Activated CD4-positive, alpha-beta T cell treated with anti-CD3 and anti-CD28 coated beads, Interleukin-2, Interleukin-6, amounts not matched to agents 100 ng/mL and 50 ng/mL, durations not matched to agents 16 hours and 8 hours (primary cell): Measurements from ENCODE around the gene OTUB1.
"Not testable (repeated sequence)": the region's sequence is repeated elsewhere in the genome, so short reads cannot be mapped to it uniquely, and the experiment has no call there.

Source experiments
- DNase-seq: peaks from one replicate; pipeline ENCODE4 v3.0.0-alpha.2; 2020

The OTUB1 gene

GRCh38 chr11:64027651-64028397, 41.6 kb downstream of the OTUB1 start:
- no peak for DNase-seq

GRCh38 chr11:64028398-64029115, 42.3 kb downstream of the OTUB1 start:
- no peak for DNase-seq

GRCh38 chr11:64029773-64030172, 43.5 kb downstream of the OTUB1 start:
- DNase-seq = no peak

- no peak for DNase-seq
These were observed 44.8 kb downstream of the OTUB1 start for GRCh38 chr11:64031001-64031400.

- DNase-seq = no peak
These were observed 45.8 kb downstream of the OTUB1 start for GRCh38 chr11:64032050-64032449.

GRCh38 chr11:64034411-64034811, 48.2 kb downstream of the OTUB1 start:
- DNase-seq = no peak

- no peak for DNase-seq
These were observed 48.9 kb downstream of the OTUB1 start for GRCh38 chr11:64035081-64035524.

- no peak for DNase-seq
These were observed 49.3 kb downstream of the OTUB1 start, which contains the start of gene FLRT1 for GRCh38 chr11:64035576-64035975. TSS of gene FLRT1 (plus strand) at chr11:64035931. CDS start at chr11:64116268, 80,337 bp downstream.

- DNase-seq = no peak
These were observed 50.1 kb downstream of the OTUB1 start for GRCh38 chr11:64036087-64037026.

- no peak for DNase-seq
These were observed 50.9 kb downstream of the OTUB1 start for GRCh38 chr11:64037027-64037634.

- no peak for DNase-seq
These were observed 52.3 kb downstream of the OTUB1 start for GRCh38 chr11:64038500-64038899.

- no peak for DNase-seq
These were observed 52.9 kb downstream of the OTUB1 start for GRCh38 chr11:64039012-64039665.

GRCh38 chr11:64040684-64041322, 54.6 kb downstream of the OTUB1 start:
- DNase-seq = no peak

GRCh38 chr11:64041846-64042245, 55.6 kb downstream of the OTUB1 start:
- DNase-seq = no peak

GRCh38 chr11:64042301-64042700, 56.1 kb downstream of the OTUB1 start:
- no peak for DNase-seq

GRCh38 chr11:64043545-64043944, 57.3 kb downstream of the OTUB1 start:
- DNase-seq = no peak

GRCh38 chr11:64044730-64045393, 58.6 kb downstream of the OTUB1 start:
- DNase-seq = no peak

- DNase-seq = no peak
These were observed 59.5 kb downstream of the OTUB1 start for GRCh38 chr11:64045700-64046099.

- DNase-seq = not testable (repeated sequence)
These were observed 61.1 kb downstream of the OTUB1 start for GRCh38 chr11:64047373-64047772.
